Measurements from ENCODE around the gene POU2AF3. TPM values are rescaled to one million over a fixed set of nuclear protein-coding genes. Genes with fewer than 3 reads are reported as not detected.

POU2AF3 gene
- total and polyA plus RNA-seq, 12 donors: 0.18 to 2.0 (median 0.35) TPM; not detected in 4

GRCh38 chr11:111334532-111335502 is 36.5 kb downstream of the POU2AF3 start:
- Histone ChIP-seq H3K9me3 (peaks cover 0 to 14% (median 8%) of the 10 kb centered on the region in 11 donors), H3K36me3 (no peaks in the 10 kb centered on the region), H3K27ac (no peak overlapping the region), H3K27me3 (no peaks in the 10 kb centered on the region), H3K4me3 (no peak overlapping the region), H3K4me1 (peaks cover 0 to 21% (median 12%) of the 10 kb centered on the region in 9 donors)
- intact Hi-C loops (cut with DNase I): no loop called here
- ATAC-seq (no peak), DNase-seq (no peak)
- WGBS, 2 donors: 60 to 64% methylated on average over 9 of the region's 9 CpGs
- TF ChIP-seq, protein P1, sequence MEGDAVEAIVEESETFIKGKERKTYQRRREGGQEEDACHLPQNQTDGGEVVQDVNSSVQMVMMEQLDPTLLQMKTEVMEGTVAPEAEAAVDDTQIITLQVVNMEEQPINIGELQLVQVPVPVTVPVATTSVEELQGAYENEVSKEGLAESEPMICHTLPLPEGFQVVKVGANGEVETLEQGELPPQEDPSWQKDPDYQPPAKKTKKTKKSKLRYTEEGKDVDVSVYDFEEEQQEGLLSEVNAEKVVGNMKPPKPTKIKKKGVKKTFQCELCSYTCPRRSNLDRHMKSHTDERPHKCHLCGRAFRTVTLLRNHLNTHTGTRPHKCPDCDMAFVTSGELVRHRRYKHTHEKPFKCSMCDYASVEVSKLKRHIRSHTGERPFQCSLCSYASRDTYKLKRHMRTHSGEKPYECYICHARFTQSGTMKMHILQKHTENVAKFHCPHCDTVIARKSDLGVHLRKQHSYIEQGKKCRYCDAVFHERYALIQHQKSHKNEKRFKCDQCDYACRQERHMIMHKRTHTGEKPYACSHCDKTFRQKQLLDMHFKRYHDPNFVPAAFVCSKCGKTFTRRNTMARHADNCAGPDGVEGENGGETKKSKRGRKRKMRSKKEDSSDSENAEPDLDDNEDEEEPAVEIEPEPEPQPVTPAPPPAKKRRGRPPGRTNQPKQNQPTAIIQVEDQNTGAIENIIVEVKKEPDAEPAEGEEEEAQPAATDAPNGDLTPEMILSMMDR (IDR thresholded peaks at IDR 0.05): no peak

GRCh38 chr11:111335549-111335948 is 37.2 kb downstream of the POU2AF3 start:
- peaks cover 0 to 21% (median 9%) of the 10 kb centered on the region in 11 donors for H3K9me3 ChIP-seq
- 69 to 81% methylated on average over 6 of the region's 6 CpGs for WGBS, 2 donors
- H3K4me3 ChIP-seq: no peak overlapping the region
- no peak overlapping the region for H3K27ac ChIP-seq
- no peak for DNase-seq
- TF ChIP-seq, protein P1 (IDR thresholded peaks at IDR 0.05): no peak
- no peaks in the 10 kb centered on the region for H3K27me3 ChIP-seq
- intact Hi-C loops (cut with DNase I): no loop called here
- H3K36me3 ChIP-seq: no peaks in the 10 kb centered on the region
- H3K4me1 ChIP-seq: peaks cover 0 to 16% (median 7%) of the 10 kb centered on the region in 9 donors
- no peak for ATAC-seq

DNA sequence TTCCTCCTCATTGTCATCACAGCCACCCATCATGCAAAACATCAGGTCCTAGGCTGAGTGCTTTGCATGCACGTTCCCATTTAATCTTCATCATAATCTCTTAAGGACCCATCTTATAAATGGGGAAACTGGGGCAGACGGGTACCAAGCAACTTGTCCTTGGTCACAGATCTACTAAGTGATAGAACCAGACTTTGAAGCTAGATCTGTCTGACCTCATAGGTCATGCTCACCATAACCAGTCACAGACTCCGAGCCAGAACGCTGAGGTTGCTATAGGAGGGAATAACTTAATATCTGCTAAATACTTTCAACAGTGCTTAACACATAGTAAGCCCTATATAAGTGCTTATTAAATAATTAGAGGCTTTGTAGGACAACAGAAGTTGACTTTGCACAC is 37.7 kb downstream of the POU2AF3 start:
- Histone ChIP-seq H3K36me3 (no peaks in the 10 kb centered on the region), H3K9me3 (peaks cover 0 to 23% (median 9%) of the 10 kb centered on the region in 11 donors), H3K27ac (no peak overlapping the region), H3K4me3 (no peak overlapping the region), H3K4me1 (peaks cover 0 to 14% (median 7%) of the 10 kb centered on the region in 9 donors), H3K27me3 (no peaks in the 10 kb centered on the region)
- no peak for ATAC-seq
- DNase-seq: no peak
- WGBS, 2 donors: 88 to 89% methylated on average over 4 of the region's 4 CpGs
- TF ChIP-seq, protein P1 (IDR thresholded peaks at IDR 0.05): no peak
- intact Hi-C loops (cut with DNase I): no loop called here

DNA sequence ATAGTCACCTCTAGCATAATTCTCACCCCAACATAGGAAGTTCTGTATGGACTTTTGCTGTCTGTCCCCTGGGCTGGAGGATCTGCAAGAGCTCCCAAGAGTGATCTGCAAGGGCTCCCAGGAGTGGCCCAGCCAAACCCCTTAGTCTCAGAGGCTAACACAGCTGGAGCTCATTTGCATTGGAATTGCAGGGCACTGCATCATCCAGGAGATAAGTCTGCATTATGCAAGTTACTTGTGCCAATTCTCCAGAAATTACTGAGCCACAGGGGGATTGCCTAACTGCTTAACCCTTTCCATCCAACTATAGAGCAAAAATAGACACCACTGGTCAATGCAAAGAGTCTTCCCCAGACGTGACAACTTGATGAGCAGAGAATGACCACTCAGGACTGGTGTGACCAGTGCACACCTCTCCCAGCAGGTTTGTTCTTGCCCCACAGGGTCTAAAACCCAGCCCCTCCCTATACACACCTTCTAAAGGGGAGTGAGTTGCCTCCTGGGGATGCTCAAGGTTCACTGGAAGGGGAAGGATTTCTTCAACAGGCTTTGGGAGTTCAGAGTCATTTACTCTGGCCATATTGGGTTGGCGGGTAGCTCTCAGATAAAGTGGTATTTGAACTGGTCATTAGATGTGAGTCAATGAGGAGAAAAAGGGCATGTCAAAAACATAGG is 38.4 kb downstream of the POU2AF3 start:
- TF ChIP-seq, protein P1 (IDR thresholded peaks at IDR 0.05): no peak
- DNase-seq (no peak), ATAC-seq (peak in 4 of 8 donors; percentile 23 to 69 (median 42))
- no peak overlapping the region for H3K27ac ChIP-seq
- WGBS, 2 donors: 62 to 73% methylated on average over 2 of the region's 2 CpGs
- intact Hi-C loops (cut with DNase I): no loop called here
- H3K4me1 ChIP-seq: peaks cover 0 to 13% (median 4%) of the 10 kb centered on the region in 9 donors
- H3K4me3 ChIP-seq: no peak overlapping the region
- H3K9me3 ChIP-seq: peaks cover 0 to 23% (median 9%) of the 10 kb centered on the region in 11 donors
- H3K27me3 ChIP-seq: no peaks in the 10 kb centered on the region
- H3K36me3 ChIP-seq: no peaks in the 10 kb centered on the region

Data from heart right ventricle (tissue), 16 donors.